ENCODE results near the gene PWWP2B.

The PWWP2B gene

GRCh38 chr10:132444877-132445351, 47.9 kb downstream of the PWWP2B start:
- Mint-ChIP-seq H3K9me3 (no peaks in the 10 kb centered on the region), H3K36me3 (ENCODE audit: low read depth) (no peaks in the 10 kb centered on the region), H3K4me3 (no peak overlapping the region), H3K27me3 (ENCODE audit: low read depth, poor library complexity) (peaks cover 4% of the 10 kb centered on the region), H3K27ac (peak overlapping the region; percentile 43), H3K4me1 (peaks cover 39% of the 10 kb centered on the region)
- no peak for TF ChIP-seq CTCF (IDR thresholded peaks at IDR 0.05)
- no peak for DNase-seq

GRCh38 chr10:132445516-132446194, 48.7 kb downstream of the PWWP2B start:
- H3K36me3 Mint-ChIP-seq (ENCODE audit: low read depth): no peaks in the 10 kb centered on the region
- DNase-seq: no peak
- no peaks in the 10 kb centered on the region for H3K9me3 Mint-ChIP-seq
- H3K4me1 Mint-ChIP-seq: peaks cover 42% of the 10 kb centered on the region
- H3K4me3 Mint-ChIP-seq: no peak overlapping the region
- TF ChIP-seq CTCF (IDR thresholded peaks at IDR 0.05): no peak
- H3K27me3 Mint-ChIP-seq (ENCODE audit: low read depth, poor library complexity): peaks cover 4% of the 10 kb centered on the region
- peak overlapping the region; percentile 43 for H3K27ac Mint-ChIP-seq

GRCh38 chr10:132446195-132446581, 49.2 kb downstream of the PWWP2B start:
- H3K4me3 Mint-ChIP-seq: peak overlapping the region; percentile 47
- H3K36me3 Mint-ChIP-seq (ENCODE audit: low read depth): no peaks in the 10 kb centered on the region
- peak overlapping the region; percentile 45 for H3K27ac Mint-ChIP-seq
- no peaks in the 10 kb centered on the region for H3K27me3 Mint-ChIP-seq (ENCODE audit: low read depth, poor library complexity)
- peaks cover 43% of the 10 kb centered on the region for H3K4me1 Mint-ChIP-seq
- no peak for TF ChIP-seq CTCF (IDR thresholded peaks at IDR 0.05)
- DNase-seq: no peak
- H3K9me3 Mint-ChIP-seq: no peaks in the 10 kb centered on the region

- DNase-seq: no peak
- H3K4me1 Mint-ChIP-seq: peaks cover 37% of the 10 kb centered on the region
- TF ChIP-seq CTCF (IDR thresholded peaks at IDR 0.05): peak; percentile 38
- no peaks in the 10 kb centered on the region for H3K9me3 Mint-ChIP-seq
- peak overlapping the region; percentile 47 for H3K4me3 Mint-ChIP-seq
- H3K27ac Mint-ChIP-seq: peak overlapping the region; percentile 45
- no peaks in the 10 kb centered on the region for H3K36me3 Mint-ChIP-seq (ENCODE audit: low read depth)
- H3K27me3 Mint-ChIP-seq (ENCODE audit: low read depth, poor library complexity): no peaks in the 10 kb centered on the region
These were observed 49.9 kb downstream of the PWWP2B start for GRCh38 chr10:132446661-132447445.

- Mint-ChIP-seq H3K9me3 (no peaks in the 10 kb centered on the region), H3K36me3 (ENCODE audit: low read depth) (no peaks in the 10 kb centered on the region), H3K27me3 (ENCODE audit: low read depth, poor library complexity) (no peaks in the 10 kb centered on the region), H3K4me3 (no peak overlapping the region), H3K27ac (peak overlapping the region; percentile 92), H3K4me1 (peaks cover 31% of the 10 kb centered on the region)
- TF ChIP-seq CTCF (IDR thresholded peaks at IDR 0.05): no peak
- DNase-seq: peak; percentile 35
These were observed 50.6 kb downstream of the PWWP2B start for GRCh38 chr10:132447446-132448247.

Measured in nephron progenitor cell (in vitro differentiated cells).